ENCODE measurements around the gene C1QTNF8. TPM values are rescaled to one million over a fixed set of nuclear protein-coding genes. Genes with fewer than 3 reads are reported as not detected.

C1QTNF8 gene
- total RNA-seq, 2 experiments from 2014 or later, result not detected

- ChIA-PET CTCF (ENCODE audit: unreplicated experiment) (interaction anchor here (0.6 kb wide), 1 partner anchor 296 kb away, joined by 4 read pairs; no protein-coding TSS in a partner anchor), POLR2A (interaction anchor here (0.6 kb wide), 1 partner anchor 199 kb away, joined by 4 read pairs; no protein-coding TSS in a partner anchor)
- Histone ChIP-seq H3K27ac (ENCODE audit: low read depth, low read length, poor library complexity, severe bottlenecking) (no peak overlapping the region), H3K9me2 (ENCODE audit: insufficient read depth, low read length) (no peaks in the 10 kb centered on the region), H3K9me3 (ENCODE audit: low read length) (no peaks in the 10 kb centered on the region), H3K4me1 (ENCODE audit: insufficient read depth, low read length, poor library complexity, severe bottlenecking) (no peaks in the 10 kb centered on the region), H2AFZ (ENCODE audit: low read length) (no peak overlapping the region), H3K4me2 (ENCODE audit: low read length) (no peak overlapping the region), H4K20me1 (ENCODE audit: insufficient read depth, low read length) (no peaks in the 10 kb centered on the region), H3K4me3 (ENCODE audit: low read depth, low read length, poor library complexity, severe bottlenecking) (no peak overlapping the region), H3K36me3 (ENCODE audit: insufficient read depth, low read length) (no peaks in the 10 kb centered on the region), H3K79me2 (ENCODE audit: insufficient read depth, low read depth, low read length) (no peaks in the 10 kb centered on the region)
- TF ChIP-seq EZH2phosphoT487 (IDR thresholded peaks at IDR 0.05; ENCODE audit: borderline replicate concordance, low read depth, low read length), result no peak
- TF ChIP-seq CTCF (conservative IDR thresholded peaks at IDR 0.05; ENCODE audit: low read length), result no peak
- BruUV-seq (replicated peaks), result no TSS peak
- intact Hi-C loops (cut with micrococcal nuclease; ENCODE audit: unreplicated experiment), result no loop called here
- DNase-seq (ENCODE audit: low spot score), result no peak
These were observed 15.0 kb downstream of the C1QTNF8 start for GRCh38 chr16:1080801-1081733.

GRCh38 chr16:1079786-1080525 lies 16.1 kb downstream of the C1QTNF8 start:
- Histone ChIP-seq H3K4me3 (ENCODE audit: low read depth, low read length, poor library complexity, severe bottlenecking) (no peak overlapping the region), H3K4me2 (ENCODE audit: low read length) (no peak overlapping the region), H3K9me2 (ENCODE audit: insufficient read depth, low read length) (no peaks in the 10 kb centered on the region), H3K36me3 (ENCODE audit: insufficient read depth, low read length) (no peaks in the 10 kb centered on the region), H3K27ac (ENCODE audit: low read depth, low read length, poor library complexity, severe bottlenecking) (no peak overlapping the region), H3K9me3 (ENCODE audit: low read length) (no peaks in the 10 kb centered on the region), H3K79me2 (ENCODE audit: insufficient read depth, low read depth, low read length) (no peaks in the 10 kb centered on the region), H2AFZ (ENCODE audit: low read length) (no peak overlapping the region), H4K20me1 (ENCODE audit: insufficient read depth, low read length) (no peaks in the 10 kb centered on the region), H3K4me1 (ENCODE audit: insufficient read depth, low read length, poor library complexity, severe bottlenecking) (no peaks in the 10 kb centered on the region)
- intact Hi-C loops (cut with micrococcal nuclease; ENCODE audit: unreplicated experiment), result no loop called here
- TF ChIP-seq EZH2phosphoT487 (IDR thresholded peaks at IDR 0.05; ENCODE audit: borderline replicate concordance, low read depth, low read length) (no peak), CTCF (conservative IDR thresholded peaks at IDR 0.05; ENCODE audit: low read length) (no peak)
- ChIA-PET CTCF (ENCODE audit: unreplicated experiment) (no interaction called here), POLR2A (no interaction called here)
- no peak for DNase-seq (ENCODE audit: low spot score)
- no TSS peak for BruUV-seq (replicated peaks)
